Bronchial epithelial cell (primary cell): ENCODE data around the gene RASSF3. TPM values are rescaled to one million over a fixed set of nuclear protein-coding genes. Genes with fewer than 3 reads are reported as not detected.

Source experiments
- DNase-seq: peaks from one replicate; pipeline ENCODE4 v3.0.0-alpha.2; 2010; ENCODE audit warnings: low read depth
- FAIRE-seq: peaks from 2 replicates; lab custom pipeline; 2011; peaks lifted over from hg19 to GRCh38; lab: Jason Lieb, UNC
- H3K27me3 ChIP-seq: 2 replicates; pipeline ENCODE4 v1.5.1; 2011; ENCODE audit warnings: low read length; ENCODE audit not compliant: control insufficient read depth, insufficient read depth
- H3K36me3 ChIP-seq: 2 replicates; pipeline ENCODE4 v1.5.1; 2011; ENCODE audit warnings: low read length; ENCODE audit not compliant: control insufficient read depth, insufficient read depth
- H3K4me3 ChIP-seq: 2 replicates; pipeline ENCODE4 v1.5.1; 2011; ENCODE audit warnings: mild to moderate bottlenecking, low read depth, low read length, control low read depth
- total RNA-seq: library from RNA; depleted of rRNA; stranded (reverse); fragments of >200 nt; gene quantifications from 2 replicates; pipeline ENCODE4 v1.2.1, GENCODE V29; 2014
- TF ChIP-seq, protein P1 (sequence below): IDR thresholded peaks from 2 replicates; pipeline ENCODE4 v1.5.1; 2011; ENCODE audit warnings: mild to moderate bottlenecking, moderate library complexity, low read length, control low read depth, inconsistent platforms; ENCODE audit not compliant: insufficient read depth, severe bottlenecking

Gene RASSF3
- total RNA-seq, 1 donor from 2014 or later: 9.7 TPM

DNA sequence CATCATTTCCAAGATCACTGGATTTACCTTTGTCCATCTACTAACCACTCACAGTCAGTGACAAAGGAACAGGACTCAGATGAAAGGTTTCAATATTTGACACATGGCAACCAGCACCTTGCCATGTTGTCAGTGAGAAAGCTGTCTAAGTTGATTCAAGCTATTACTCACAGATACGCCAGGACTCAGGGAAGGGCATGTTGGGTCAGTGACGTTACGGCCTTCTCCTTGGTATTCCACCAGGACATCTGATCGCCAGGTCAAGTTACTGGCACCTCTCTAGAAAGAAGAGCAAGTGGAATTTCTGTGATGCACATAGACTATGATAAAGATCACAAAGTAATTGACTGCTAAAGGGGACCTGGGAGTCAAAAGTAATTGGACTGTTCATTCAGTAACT is 112.5 kb downstream of the RASSF3 start:
- Histone ChIP-seq H3K4me3 (no peak overlapping the region), H3K36me3 (peaks cover 6% of the 10 kb centered on the region), H3K27me3 (no peaks in the 10 kb centered on the region)
- TF ChIP-seq, protein P1, sequence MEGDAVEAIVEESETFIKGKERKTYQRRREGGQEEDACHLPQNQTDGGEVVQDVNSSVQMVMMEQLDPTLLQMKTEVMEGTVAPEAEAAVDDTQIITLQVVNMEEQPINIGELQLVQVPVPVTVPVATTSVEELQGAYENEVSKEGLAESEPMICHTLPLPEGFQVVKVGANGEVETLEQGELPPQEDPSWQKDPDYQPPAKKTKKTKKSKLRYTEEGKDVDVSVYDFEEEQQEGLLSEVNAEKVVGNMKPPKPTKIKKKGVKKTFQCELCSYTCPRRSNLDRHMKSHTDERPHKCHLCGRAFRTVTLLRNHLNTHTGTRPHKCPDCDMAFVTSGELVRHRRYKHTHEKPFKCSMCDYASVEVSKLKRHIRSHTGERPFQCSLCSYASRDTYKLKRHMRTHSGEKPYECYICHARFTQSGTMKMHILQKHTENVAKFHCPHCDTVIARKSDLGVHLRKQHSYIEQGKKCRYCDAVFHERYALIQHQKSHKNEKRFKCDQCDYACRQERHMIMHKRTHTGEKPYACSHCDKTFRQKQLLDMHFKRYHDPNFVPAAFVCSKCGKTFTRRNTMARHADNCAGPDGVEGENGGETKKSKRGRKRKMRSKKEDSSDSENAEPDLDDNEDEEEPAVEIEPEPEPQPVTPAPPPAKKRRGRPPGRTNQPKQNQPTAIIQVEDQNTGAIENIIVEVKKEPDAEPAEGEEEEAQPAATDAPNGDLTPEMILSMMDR: no peak
- DNase-seq: no peak
- peak; percentile 55 for FAIRE-seq

DNA sequence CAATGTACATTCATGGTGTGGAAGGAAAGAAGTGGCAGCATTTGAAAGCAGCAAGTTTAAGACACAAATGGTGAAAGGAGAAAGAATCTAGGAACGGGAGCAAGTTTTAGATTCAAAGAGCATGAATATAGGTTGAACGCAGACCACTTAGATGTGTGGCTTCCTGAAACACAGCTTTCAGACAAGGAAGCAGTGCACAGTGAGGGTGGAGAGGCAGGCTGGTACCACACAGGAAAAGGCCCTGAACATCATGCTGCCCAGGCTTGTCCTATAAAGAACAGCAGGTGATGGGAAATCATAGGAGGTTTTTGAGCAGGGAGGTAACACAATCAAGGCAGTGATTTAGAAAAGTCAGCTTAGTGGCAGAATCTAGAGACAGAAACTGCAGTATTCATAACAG is 113.3 kb downstream of the RASSF3 start:
- no peak for DNase-seq
- TF ChIP-seq, protein P1: no peak
- H3K4me3 ChIP-seq: no peak overlapping the region
- H3K36me3 ChIP-seq: peaks cover 6% of the 10 kb centered on the region
- FAIRE-seq: no peak
- H3K27me3 ChIP-seq: no peaks in the 10 kb centered on the region

DNA sequence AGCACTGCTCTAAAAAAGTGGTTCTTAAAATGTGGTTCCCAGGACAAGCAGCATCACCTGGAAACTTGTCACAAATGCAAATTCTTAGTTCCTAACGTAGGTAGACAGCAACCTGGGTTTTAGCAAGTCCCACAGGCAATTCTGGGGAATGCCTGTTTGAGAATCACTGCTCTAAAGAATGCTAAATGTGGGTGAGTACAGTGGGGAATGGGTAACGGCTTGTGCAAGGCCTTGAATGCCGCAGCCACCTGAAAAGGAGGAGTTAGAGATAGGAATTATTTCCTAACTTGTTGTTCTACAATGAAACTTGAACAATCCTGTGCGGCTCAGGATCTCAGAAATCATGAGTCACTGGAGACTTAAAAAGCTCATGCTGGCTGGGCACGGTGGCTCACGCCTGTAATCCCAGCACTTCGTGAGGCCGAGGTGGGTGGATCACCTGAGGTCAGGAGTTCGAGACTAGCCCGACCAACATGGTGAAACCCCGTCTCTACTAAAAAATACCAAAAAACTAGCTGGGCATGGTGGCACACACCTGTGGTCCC is 114.0 kb downstream of the RASSF3 start:
- Histone ChIP-seq H3K36me3 (peaks cover 6% of the 10 kb centered on the region), H3K4me3 (no peak overlapping the region), H3K27me3 (no peaks in the 10 kb centered on the region)
- FAIRE-seq (no peak), DNase-seq (no peak)
- TF ChIP-seq, protein P1: no peak

DNA sequence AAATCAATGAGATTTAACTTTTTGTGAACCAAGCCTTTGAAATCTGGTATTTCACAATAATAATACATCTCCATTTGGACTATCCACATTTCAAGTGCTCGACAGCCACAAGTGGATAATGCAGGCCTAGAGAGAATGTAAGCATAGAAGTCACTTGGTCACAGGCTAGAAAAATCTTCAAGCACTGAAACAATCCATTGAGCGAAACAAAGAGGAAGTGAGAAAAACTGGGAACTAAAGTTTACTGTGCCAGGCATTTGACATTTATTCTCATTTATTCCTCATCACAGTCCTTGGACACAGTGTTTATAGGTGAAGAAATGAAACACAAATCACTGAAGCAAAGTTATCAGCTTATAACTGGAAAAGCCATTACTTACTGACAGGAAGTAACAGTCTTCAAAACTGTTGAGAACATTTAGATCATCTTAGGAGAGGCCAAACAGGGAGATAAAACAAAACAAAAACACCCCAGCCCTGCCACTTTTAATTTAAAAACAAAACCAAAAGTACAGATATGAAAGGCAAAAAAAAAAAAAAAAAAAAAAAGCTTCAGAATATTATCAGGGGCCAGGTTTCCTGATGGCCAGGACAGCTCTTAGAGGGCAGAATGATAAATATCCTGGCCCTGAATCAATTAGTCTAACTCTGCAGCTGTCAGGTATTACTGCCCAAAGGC is 119.8 kb downstream of the RASSF3 start:
- FAIRE-seq (no peak), DNase-seq (no peak)
- Histone ChIP-seq H3K36me3 (peaks cover 1% of the 10 kb centered on the region), H3K27me3 (no peaks in the 10 kb centered on the region), H3K4me3 (no peak overlapping the region)
- TF ChIP-seq, protein P1: no peak

DNA sequence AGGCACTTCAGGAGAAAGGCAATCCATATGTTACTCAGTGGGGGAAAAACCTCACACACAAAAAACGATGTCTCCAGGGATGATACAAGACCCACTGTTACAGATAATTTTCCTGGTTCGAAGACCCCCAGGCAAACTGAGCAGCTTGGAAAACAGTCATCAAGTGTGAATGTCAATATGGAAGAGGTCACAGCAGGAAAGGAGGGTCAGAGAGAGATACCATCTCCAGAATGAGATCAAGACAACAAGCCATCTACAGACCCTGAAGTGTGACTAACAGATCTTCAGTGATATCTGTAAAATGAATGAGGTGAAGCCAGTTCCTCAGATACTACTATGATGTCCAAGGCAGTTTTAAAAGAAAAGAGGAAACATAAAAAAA is 120.3 kb downstream of the RASSF3 start:
- FAIRE-seq (no peak), DNase-seq (no peak)
- peaks cover 1% of the 10 kb centered on the region for H3K36me3 ChIP-seq
- no peak overlapping the region for H3K4me3 ChIP-seq
- TF ChIP-seq, protein P1: no peak
- no peaks in the 10 kb centered on the region for H3K27me3 ChIP-seq

DNA sequence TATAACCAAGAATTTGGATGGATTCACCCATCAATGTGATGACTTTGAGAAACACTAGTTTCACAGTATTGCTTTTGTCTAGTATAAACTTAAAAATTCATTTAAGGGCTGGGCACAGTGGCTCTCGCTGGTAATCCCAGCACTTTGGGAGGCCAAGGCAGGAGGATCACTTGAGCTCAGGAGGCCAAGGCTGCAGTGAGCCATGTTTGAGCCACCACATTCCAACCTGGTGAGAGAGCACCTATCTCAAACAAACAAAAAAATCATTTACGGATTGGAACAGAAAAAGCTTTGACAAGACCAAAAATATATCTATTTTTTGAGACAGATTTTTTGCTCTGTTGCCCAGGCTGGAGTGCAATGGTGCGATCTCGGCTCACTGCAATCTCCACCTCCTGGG is 121.4 kb downstream of the RASSF3 start:
- Histone ChIP-seq H3K4me3 (no peak overlapping the region), H3K27me3 (no peaks in the 10 kb centered on the region), H3K36me3 (peaks cover 1% of the 10 kb centered on the region)
- FAIRE-seq (no peak), DNase-seq (no peak)
- TF ChIP-seq, protein P1: no peak
